Measurements from ENCODE around the gene ADCY9.
"Not testable (repeated sequence)": the region's sequence is repeated elsewhere in the genome, so short reads cannot be mapped to it uniquely, and the experiment has no call there.

ADCY9 gene

DNA sequence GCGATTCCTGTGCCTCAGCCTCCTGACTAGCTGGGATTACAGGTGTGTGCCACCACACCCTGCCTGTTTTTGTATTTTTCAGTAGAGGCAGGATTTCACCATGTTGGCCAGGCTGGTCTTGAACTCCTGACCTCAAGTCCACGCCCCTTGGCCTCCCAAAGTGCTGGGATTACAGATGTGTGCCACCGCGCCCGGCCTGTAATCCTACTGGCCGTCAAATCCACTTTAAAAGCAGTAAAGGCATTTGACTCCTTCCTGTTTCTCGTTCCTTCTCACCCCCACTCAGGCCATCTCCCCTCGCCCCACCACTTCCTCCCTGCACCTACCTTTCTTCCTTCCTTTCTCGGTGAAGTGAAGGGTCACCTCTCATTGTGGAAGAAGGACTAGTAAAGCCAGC, 166.3 kb downstream of the ADCY9 start:
- DNase-seq (ENCODE audit: low read depth): no peak

DNA sequence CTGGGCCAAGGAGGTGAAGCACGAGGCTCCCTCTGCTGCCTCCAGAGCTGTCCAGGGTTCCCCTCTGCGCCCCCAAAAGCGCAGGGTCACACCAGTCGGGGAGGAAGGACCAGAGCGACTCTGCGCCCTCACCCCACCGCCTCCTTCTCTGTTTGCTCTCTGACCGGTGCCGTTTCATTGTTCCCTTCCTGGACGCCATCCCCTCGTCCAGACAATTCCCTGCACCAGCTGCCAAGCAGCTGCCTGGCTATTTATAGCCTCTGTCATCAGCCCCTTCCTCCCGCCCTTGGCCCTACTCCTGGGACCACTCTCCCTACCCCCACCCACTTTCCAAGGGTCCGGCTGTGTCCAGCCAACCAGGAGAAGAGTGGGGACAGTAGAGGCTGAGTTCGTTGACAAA, 167.0 kb downstream of the ADCY9 start:
- no peak for DNase-seq (ENCODE audit: low read depth)

DNA sequence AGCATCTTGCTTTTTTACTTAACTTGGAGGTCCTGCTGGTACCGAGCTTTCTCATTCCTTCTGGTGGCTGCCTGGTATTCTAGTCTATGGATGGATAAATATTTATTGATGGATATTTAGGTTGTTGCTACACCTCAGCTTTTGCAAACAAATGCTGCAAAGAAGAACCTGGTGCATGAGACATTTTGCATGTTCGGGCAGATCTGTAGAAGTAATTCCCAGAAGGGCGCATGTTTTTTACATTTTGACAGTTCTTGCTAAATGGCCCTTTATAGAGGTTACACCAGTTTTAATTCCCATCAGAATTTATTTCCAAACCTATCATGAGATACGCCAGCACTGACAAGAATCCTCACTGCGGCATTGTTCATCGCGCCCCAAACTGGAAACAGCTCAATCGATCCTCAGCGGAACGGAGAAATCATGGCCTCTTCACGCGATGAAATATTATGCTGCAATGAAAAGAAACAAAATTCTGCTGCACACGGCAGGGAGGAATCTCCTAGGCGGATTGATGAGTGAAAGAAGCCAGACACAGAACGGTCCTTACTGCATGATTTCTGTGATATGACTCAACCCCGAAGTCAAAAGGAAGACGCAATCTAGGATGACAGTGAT, 167.8 kb downstream of the ADCY9 start:
- DNase-seq (ENCODE audit: low read depth): no peak

DNA sequence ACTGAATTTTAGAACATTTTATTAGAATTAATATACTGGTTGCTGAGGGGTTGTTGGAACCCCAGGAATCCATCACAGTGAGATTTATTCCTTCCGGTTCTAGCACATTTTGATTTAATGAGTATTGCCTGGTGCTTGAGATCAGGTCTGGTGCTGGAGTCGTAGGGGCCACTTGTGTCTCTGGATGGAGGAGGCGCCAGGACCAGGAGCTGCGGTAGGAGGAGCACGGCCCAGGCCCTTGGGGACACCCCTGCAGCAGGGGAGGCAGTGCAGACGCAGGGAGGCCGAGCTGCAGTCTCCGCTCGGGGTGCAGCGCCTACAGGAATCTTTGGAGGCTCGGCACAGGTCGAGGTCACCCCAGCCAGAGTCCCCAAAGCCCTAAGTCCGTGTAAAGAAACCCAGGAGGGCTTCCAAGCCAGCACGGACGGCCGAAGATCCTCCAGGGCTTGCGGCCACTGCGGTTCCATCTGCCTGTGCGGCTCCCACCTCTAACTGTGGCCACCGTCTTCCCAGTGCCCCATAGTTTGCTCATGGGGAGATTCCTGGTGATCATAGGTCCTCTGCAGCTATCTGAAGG, 169.6 kb downstream of the ADCY9 start:
- no peak for DNase-seq (ENCODE audit: low read depth)

DNA sequence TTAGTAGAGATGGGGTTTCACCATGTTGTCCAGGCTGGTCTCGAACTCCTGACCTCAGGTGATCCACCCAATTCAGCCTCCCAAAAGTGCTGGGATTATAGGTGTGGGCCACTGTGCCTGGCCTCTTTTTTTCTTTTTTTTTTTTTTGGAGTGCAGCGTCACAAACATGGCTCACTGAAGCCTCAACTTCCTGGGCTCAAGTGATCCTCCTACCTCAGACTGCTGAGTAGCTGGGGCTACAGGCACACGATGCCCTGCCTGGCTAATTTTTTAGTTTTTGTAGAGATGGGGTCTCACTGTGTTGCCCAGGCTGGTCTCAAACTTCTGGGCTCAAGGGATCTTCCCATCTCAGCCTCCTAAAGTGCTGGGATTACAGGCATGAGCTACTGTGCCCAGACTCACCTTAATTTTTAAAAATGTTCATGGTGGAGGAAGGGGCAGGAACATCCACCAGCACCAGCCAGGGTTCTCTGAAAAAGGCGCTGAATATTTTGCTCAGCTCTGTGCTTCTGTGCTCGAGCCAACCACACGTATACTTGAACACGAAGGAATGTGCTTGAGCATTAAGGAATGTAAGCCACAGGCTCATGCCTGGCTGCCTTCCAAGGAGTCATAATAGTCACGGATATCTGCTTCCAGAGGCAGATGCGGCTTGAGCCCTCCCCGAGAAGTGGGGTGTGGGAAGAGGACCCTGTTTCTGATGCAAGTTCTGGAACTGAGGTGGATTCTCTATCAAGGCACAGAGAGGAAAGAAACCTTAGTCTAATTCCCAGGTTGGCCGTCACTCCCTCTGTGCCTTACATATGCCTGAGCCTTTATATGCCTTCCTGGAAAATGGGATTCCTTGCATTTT, 170.3 kb downstream of the ADCY9 start:
- peak; percentile 94 for DNase-seq (ENCODE audit: low read depth)

DNA sequence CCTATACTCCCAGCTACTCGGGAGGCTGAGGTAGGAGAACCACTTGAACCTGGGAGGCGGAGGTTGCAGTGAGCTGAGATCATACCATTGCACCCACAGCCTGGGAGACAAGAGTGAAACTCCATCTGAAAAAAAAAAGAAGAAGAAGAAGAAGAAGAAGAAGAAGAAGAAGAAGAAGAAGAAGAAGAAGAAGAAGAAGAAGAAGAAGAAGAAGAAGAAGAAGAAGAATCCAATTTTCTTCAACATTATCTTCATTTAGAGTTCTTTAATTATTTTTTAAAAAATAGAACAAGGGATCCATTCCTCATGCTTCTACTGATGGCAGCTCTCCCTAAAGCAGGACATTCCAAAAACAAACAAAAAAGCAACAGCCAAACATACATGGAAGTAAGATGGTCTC, 171.8 kb downstream of the ADCY9 start:
- not testable (repeated sequence) for DNase-seq (ENCODE audit: low read depth)

DNA sequence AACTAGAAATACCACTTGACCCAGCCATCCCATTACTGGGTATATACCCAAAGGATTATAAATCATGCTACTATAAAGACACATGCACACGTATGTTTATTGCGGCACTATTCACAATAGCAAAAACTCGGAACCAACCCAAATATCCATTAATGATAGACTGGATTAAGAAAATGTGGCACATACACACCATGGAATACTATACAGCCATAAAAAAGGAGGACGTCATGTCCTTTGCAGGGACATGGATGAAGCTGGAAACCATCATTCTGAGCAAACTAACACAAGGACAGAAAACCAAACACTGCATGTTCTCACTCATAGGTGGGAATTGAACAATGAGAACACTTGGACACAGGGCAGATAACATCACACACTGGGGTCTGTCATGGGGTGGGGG, 174.1 kb downstream of the ADCY9 start:
- DNase-seq (ENCODE audit: low read depth): not testable (repeated sequence)

DNA sequence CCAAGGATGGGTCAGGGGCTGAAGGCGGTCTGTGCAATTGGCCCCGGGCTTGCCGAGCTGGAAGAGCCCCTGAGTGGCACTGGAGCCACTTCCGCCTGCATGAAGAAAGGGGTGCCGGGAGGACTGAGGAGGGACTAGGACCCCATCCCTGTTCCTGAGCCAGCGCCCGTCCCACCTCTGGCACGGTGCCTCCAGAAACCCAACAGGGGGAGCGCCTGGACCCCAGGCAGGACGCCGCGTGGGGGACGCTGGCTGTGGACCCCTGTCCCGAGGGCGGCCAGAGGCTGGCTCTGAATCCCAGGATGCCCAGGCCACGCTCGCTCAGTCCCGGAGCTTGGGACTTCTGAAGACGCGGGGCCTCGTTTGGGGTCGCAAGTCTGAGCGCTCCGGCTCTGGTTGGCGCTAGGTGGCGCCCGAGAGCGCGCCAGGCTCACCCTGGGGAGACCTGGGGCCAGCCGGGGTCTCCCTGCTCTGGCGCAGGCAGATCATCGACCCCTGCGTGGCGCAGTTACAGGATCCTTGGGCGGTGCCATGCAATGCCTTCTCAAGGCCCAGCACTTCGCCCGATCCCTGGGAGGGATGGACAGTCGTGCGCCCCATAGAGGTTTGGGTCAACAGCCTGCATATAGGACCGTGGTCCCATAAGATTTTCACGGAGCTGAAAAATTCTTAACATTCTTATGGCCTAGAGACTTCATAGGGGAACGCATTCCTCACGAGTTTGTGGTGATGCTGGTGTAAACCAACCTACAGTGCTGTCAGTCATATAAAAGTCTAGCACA, 177.2 kb downstream of the ADCY9 start:
- DNase-seq (ENCODE audit: low read depth): peak; percentile 63

DNA sequence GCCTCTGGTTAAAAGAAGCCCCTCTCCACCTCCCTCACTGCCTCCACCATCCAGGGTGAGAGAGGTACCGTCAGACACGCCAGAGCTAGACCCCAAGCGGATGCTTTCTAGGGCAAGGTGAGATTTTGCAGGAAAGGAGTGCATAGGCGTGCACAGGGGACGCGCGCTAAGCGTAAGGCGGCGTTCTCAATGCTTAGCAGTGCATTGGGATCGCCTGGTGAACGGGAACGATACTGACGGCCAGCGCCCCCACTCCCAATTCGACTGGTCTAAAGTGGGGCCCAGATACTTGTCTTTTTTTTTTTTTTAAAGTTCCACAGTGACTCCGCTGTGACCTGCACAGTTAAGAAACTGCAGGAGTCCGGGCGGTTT, 177.8 kb downstream of the ADCY9 start:
- no peak for DNase-seq (ENCODE audit: low read depth)

DNA sequence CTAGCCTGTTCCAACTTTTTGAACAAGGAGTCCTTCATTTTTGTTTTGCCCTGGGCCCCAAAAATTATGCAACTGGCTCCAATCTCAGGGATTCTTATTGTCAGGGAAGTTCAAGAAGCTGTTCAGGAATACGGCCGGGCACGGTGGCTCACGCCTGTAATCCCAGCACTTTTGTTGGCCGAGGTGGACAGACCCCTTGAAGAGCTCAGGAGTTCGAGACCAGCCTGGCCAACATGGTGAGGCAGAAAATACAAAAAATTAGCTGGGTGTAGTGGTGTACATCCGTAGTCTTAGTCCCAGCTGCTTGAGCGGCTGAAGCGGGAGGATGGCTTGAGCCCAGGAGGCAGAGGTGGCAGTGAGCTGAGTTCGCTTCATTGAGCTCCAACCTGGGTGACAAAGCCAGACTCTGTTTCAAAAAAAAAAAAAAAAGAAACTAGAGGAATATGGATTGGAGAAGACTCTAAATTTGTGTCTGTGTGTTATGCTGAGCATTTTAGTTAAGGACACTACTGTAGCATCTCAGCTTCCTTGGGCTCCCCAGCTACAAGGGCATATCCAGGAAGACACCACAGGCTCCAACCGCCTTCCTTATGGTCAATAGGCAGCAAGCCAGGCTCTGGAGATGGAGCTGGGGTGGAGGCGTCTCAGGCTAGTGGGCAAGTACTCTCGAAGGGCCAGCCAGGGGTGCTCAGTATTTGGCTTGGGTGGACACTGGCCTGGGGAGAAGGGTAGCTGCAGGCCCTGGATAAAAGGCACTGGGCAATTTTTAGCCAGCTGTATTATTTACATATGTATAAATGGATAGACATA, 179.0 kb downstream of the ADCY9 start:
- no peak for DNase-seq (ENCODE audit: low read depth)

DNA sequence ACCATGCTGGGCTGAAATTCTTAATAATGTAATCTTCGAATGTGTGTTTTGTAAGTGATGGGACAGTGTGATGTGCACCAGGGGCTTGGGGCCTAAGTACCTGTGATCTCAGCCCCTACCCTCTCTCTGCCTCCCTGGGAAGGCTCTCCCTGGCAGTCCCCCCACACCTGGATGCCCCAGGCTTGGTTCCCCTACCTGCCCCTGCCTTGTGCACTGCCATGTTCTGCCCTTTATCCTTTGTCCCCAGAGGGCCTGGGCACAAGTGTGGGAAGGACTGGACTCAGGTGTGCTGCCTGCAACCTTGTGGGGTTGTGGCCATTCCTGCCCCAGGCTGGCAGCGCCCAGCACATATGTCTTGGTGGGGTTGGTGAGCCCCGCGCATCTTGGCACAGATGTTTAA, 180.3 kb downstream of the ADCY9 start:
- no peak for DNase-seq (ENCODE audit: low read depth)

DNA sequence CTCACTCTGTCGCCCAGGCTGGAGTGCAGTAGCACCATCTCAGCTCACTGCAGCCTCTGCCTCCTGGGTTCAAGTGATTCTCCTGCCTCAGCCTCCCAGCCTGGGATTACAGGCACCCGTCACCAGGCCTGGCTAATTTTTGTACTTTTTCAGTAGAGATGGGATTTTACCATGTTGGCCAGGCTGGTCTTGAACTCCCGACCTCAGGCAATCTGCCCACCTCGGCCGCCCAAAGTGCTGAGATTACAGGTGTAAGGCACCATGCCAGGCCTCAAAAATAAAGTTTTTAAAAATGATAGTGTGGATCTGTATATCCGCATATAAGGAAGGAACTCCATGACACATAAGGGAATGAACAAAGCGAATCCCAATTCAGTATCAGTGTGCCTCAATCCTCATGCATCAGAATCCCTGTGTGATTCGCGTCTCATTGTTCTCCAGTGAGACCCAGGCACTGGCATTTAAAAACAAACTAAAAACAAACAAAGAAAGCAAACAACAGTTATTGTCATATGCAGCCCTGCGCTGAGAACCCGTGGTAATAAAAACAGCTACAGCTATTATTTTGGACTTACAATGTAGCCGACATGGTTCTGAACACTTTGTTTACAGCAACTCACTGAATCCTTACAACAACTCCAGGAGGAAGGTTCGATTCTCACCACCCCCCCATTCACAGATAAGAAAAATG, 181.6 kb downstream of the ADCY9 start:
- DNase-seq (ENCODE audit: low read depth): no peak

DNA sequence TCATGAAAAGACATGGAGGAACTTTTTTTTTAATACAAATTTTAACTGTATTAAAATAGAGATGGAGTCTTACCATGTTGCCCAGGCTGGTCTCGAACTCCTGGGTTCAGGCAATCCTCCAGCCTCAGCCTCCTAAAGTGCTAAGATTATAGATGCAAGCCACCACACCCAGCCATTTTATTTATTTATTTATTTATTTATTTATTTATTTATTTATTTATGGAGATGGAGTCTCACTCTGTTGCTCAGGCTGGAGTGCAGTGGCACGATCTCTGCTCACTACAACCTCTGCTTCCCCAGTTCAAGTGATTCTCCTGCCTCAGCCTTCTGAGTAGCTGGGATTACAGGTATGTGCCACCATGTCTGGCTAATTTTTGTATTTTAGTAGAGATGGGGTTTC, 189.1 kb downstream of the ADCY9 start:
- DNase-seq (ENCODE audit: low read depth): not testable (repeated sequence)

DNA sequence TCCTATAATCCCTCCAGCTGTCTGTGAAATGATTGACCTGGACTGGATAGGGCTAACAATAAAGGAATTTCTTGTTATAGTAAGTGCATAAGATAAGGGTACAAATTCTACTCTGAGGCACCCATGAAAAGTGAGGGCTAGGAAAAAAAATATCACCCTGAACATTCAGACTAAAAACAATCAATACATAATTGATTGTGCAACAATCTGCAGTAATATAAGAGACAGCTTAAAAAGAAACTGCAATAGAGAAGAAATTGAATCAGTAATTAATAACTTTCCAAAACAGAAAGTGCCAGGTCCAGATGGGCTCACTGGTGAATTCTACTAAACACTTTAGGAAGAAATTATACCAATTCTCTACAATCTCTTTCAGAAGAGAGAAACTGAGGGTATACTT, 191.5 kb downstream of the ADCY9 start:
- DNase-seq (ENCODE audit: low read depth): no peak

DNA sequence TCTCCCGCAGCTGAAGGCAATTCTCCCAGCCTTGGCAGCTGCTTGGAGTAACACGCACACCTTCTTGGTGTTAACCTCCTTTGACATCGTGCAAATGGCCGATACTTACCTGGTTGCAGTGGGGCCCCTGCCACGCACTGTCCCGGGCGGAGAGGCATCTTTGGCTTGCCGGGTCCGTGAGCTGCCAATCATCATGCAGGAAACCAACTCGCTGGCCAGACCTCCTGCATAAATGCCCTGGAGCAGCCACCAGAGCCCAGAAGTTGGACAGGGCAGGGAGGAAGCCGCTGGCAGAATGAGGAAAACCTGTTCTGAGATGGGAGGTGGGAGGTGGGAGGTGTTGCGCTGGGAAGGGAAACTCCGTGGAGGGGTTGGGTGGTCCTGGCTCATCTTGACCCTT, 194.0 kb downstream of the ADCY9 start:
- DNase-seq (ENCODE audit: low read depth): no peak

DNA sequence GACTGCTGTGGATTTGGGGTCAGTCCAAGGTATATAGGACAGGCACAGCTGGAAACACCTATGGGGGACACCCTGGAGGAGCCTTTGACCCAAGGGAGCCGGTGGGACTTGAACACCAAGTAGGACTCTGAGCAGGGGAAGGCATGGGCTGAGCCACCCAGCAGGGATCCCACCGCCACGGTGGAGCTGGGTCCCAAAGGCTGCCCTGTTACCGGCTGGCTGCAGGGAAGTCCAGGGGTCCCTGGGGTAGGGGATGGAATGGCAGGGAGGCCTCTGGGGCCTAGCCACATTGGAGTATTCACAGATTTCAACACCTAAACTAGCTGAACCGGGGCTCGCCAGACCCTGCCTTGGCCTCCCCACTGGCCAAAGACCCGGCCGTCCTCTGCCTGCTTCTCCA, 196.0 kb downstream of the ADCY9 start:
- no peak for DNase-seq (ENCODE audit: low read depth)

DNA sequence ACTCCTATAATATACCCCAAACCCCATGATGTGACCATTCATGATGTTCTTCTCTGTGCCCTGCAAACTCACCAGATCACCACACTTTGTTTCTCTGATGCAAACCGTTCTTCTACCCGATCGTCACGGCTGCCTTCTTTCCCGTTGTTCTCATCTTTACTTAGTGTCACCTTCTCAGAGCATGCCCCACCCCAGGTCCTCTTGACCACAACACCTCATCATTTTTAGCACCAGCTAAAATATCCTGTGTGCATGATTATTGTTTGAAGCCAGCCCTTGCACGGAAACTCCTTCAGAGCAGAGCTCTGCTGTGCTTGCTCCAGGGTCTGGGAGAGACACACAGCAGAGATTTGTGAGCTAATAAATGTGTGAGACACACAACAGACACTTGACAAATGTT, 196.8 kb downstream of the ADCY9 start:
- DNase-seq (ENCODE audit: low read depth): no peak

DNA sequence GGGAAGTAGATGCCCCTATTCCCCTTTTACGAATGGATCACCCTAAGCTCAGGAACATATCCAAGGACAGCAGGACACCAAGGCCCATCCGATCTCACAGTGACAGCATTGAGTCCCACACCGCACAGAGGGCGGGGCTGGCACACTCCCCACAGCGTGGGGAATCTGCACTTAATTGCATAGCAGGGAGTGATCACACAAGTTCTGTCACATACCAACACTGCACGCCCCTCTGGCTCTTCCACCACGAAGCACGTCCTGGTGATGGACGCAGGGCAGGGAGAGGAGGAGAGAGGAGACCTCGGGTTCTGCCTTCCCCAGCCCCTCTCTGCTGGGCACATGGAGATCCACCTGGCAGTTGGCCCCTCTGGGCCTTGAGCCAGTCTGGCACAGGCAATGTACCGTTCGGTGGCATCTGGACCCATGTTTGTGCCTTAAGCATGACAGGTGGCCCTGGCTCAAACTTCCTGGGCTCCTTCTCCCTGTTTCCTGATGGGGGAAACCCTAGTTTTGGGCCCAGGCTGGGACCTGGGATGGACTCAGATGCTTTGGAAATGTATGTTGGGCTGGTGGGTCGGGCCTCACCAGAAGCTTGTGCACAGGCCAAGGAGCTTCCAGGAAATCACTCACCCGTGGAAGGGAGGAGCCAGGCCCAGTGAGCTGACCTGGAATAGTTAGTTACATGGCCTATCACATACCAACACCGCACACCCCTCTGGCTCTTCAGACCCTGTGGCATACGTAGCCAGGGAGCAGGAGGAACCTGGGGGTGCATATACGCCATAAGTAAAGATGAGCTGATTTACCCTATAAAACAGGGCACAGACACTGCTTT, 200.6 kb downstream of the ADCY9 start:
- DNase-seq (ENCODE audit: low read depth): no peak

DNA sequence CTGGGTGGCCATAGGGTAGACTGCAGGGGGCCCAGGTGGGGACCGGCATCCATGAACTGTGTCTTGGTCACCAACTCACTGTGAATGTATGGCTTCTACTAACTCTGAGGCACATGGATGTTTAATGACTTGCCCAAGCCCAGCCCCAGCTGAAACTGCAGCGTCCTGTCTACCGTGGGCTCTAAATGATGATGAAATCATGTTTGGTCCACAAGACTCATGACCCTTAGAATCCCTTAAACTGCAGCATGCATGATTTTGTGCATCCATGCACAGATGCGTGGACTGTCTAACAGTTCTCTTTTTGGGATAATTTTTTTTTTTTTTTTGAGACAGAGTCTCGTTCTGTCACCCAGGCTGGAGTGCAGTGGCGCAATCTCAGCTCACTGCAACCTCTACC, 203.3 kb downstream of the ADCY9 start:
- DNase-seq (ENCODE audit: low read depth): no peak

Data from GM04503 (cell line).